CD14-positive monocyte (primary cell): ENCODE results near the gene USP15. TPM values are rescaled to one million over a fixed set of nuclear protein-coding genes. Genes with fewer than 3 reads are reported as not detected.

ENCODE experiments used
- DNase-seq, 3 donors: peaks; one replicate each; pipeline ENCODE4 v3.0.0-alpha.2; 2011 to 2022
- H2AFZ ChIP-seq: 2 replicates; pipeline ENCODE4 v1.6.0; 2012; ENCODE audit warnings: mild to moderate bottlenecking, low read depth, low read length, inconsistent platforms; ENCODE audit not compliant: insufficient read depth, poor library complexity, severe bottlenecking
- H3K27ac ChIP-seq, 2 donors: 1 replicate in 1 of 2; 2 replicates in 1 of 2; pipeline ENCODE4 v1.5.1; 2012 to 2013; ENCODE audit warnings: low read length in 2 of 2, control low read depth in 1 of 2, inconsistent platforms in 1 of 2, low read depth in 1 of 2, mild to moderate bottlenecking in 1 of 2
- H3K27me3 ChIP-seq, 2 donors: one replicate each; pipeline versions ENCODE4 v1.6.0 to v1.6.1; 2011 to 2013; ENCODE audit warnings: low read length in 2 of 2; ENCODE audit not compliant: control insufficient read depth in 2 of 2, insufficient read depth in 2 of 2
- H3K36me3 ChIP-seq, 2 donors: replicated peaks in 1 of 2; 1 replicate in 1 of 2; 2 replicates in 1 of 2; pipeline versions ENCODE4 v1.5.1 to v1.6.1; 2012 to 2013; ENCODE audit warnings: low read length in 2 of 2, control low read depth in 1 of 2, inconsistent platforms in 1 of 2, mild to moderate bottlenecking in 1 of 2; ENCODE audit not compliant: insufficient read depth in 2 of 2, control insufficient read depth in 1 of 2
- H3K4me1 ChIP-seq, 2 donors: 1 replicate in 1 of 2; 2 replicates in 1 of 2; pipeline versions ENCODE4 v1.5.1 to v1.6.1; 2012 to 2013; ENCODE audit warnings: low read length in 2 of 2, control low read depth in 1 of 2, inconsistent platforms in 1 of 2, mild to moderate bottlenecking in 1 of 2, moderate library complexity in 1 of 2; ENCODE audit not compliant: insufficient read depth in 2 of 2, control insufficient read depth in 1 of 2
- H3K4me2 ChIP-seq: replicated peaks from 2 replicates; pipeline ENCODE3; 2012; ENCODE audit warnings: low read length, moderate library complexity, mild to moderate bottlenecking; ENCODE audit not compliant: poor library complexity, severe bottlenecking; ENCODE audit errors: extremely low read depth
- H3K4me3 ChIP-seq, 3 experiments: fragments of 200-600 bp in 1 of 3; sonication (generic) in 1 of 3; replicated peaks in 1 of 3; 1 replicate in 2 of 3; 2 replicates in 1 of 3; pipeline ENCODE4 v1.5.1; 2011 to 2013; ENCODE audit warnings: low read length in 3 of 3, mild to moderate bottlenecking in 3 of 3, control low read depth in 2 of 3, low read depth in 2 of 3, inconsistent platforms in 1 of 3, moderate library complexity in 1 of 3
- H3K79me2 ChIP-seq: 2 replicates; pipeline ENCODE4 v1.6.0; 2012; ENCODE audit warnings: mild to moderate bottlenecking, control low read depth, inconsistent platforms, low read length, moderate library complexity; ENCODE audit not compliant: insufficient read depth
- H3K9ac ChIP-seq: 2 replicates; pipeline ENCODE4 v1.6.0; 2017; ENCODE audit warnings: low read length, mild to moderate bottlenecking; ENCODE audit not compliant: insufficient read depth, poor library complexity, severe bottlenecking
- H3K9me3 ChIP-seq, 2 donors: replicated peaks in 1 of 2; 1 replicate in 1 of 2; 2 replicates in 1 of 2; pipeline versions ENCODE4 v1.5.1 to v1.6.1; 2012 to 2013; ENCODE audit warnings: low read length in 2 of 2, control low read depth in 1 of 2; ENCODE audit not compliant: control insufficient read depth in 1 of 2, insufficient read depth in 1 of 2
- H4K20me1 ChIP-seq: 2 replicates; pipeline ENCODE4 v1.6.0; 2012; ENCODE audit warnings: mild to moderate bottlenecking, low read length, control low read depth, moderate library complexity; ENCODE audit not compliant: insufficient read depth
- H3K27ac Mint-ChIP-seq, 7 donors: one replicate each; pipeline ENCODE4 v1.8.0; 2020; ENCODE audit warnings: mild to moderate bottlenecking in 7 of 7, mixed read lengths in 7 of 7, moderate library complexity in 6 of 7, inconsistent platforms in 2 of 7
- H3K27me3 Mint-ChIP-seq, 3 donors: one replicate each; pipeline ENCODE4 v1.8.0; 2021 to 2022; ENCODE audit warnings: low read depth in 3 of 3, mild to moderate bottlenecking in 3 of 3, mixed read lengths in 3 of 3, moderate library complexity in 3 of 3, inconsistent platforms in 1 of 3
- H3K36me3 Mint-ChIP-seq, 2 donors: one replicate each; pipeline ENCODE4 v1.8.0; 2020; ENCODE audit warnings: mixed read lengths in 2 of 2, inconsistent platforms in 1 of 2, mild to moderate bottlenecking in 1 of 2
- H3K4me1 Mint-ChIP-seq: one replicate; pipeline ENCODE4 v1.8.0; 2020; ENCODE audit warnings: mild to moderate bottlenecking, mixed read lengths
- H3K4me3 Mint-ChIP-seq, 2 donors: one replicate each; pipeline ENCODE4 v1.8.0; 2020; ENCODE audit warnings: mild to moderate bottlenecking in 2 of 2, mixed read lengths in 2 of 2, moderate library complexity in 1 of 2
- H3K9me3 Mint-ChIP-seq, 7 donors: one replicate each; pipeline ENCODE4 v1.8.0; 2020 to 2022; ENCODE audit warnings: mixed read lengths in 7 of 7, mild to moderate bottlenecking in 6 of 7, moderate library complexity in 6 of 7, inconsistent platforms in 2 of 7
- CTCF ChIP-seq: fragments of 200-600 bp; IDR thresholded peaks from one replicate; pipeline ENCODE4 v1.8.0; 2022; ENCODE audit warnings: antibody characterized with exemption, mild to moderate bottlenecking
- WGBS: methylation state at CpG from one replicate; pipeline ENCODE4 v1.1.5; 2013; ENCODE audit warnings: missing lambda C conversion rate; ENCODE audit not compliant: insufficient coverage; 5-methylcytosine and 5-hydroxymethylcytosine counted together
- intact Hi-C, 2 donors: fragments of 100-400 bp; cut with micrococcal nuclease; formaldehyde crosslinking; loops; one replicate each; pipeline versions ENCODE4 v1.15.0 to v1.15.1; 2023
- polyA minus RNA-seq: library from RNA; depleted of rRNA, polyadenylated mRNA; stranded (reverse); fragments of >200 nt; gene quantifications from 2 replicates; pipeline ENCODE4 v1.2.3, GENCODE V29; 2012
- polyA plus RNA-seq, 3 donors: library from polyadenylated mRNA; depleted of rRNA in 1 of 3; unstranded in 2 of 3; stranded (reverse) in 1 of 3; fragments of 300-500 nt in 2 of 3; fragments of >200 nt in 1 of 3; fragmentation: Illumina TruSeq in 2 of 3; gene quantifications; 1 replicate in 2 of 3; 2 replicates in 1 of 3; pipeline ENCODE4 v1.2.3, GENCODE V29; 2012 to 2021
- total RNA-seq, 12 experiments: library from RNA in 1 of 12; stranded (reverse) in 1 of 12; fragments of 120-200 nt in 1 of 12; gene quantifications; one replicate each; pipeline ENCODE4 v1.2.4 and lab custom pipeline; 2013 to 2026; ENCODE audit warnings: mixed read lengths in 6 of 12, inconsistent platforms in 1 of 12

Gene USP15
- 368 TPM for total RNA-seq (2013)
- polyA plus RNA-seq (100 to 1,000 TPM; 146 to 449 (median 180) TPM), polyA minus RNA-seq (172 and 260 TPM in 2 replicates), total RNA-seq (lab: John Stamatoyannopoulos, UW) (206 to 654 (median 409) reads per million in 11 experiments)

GRCh38 chr12:62259993-62260732, at the start of gene USP15:
Gene USP15 (plus strand): TSS chr12:62260404. CDS start chr12:62260415, 11 bp downstream.
- H3K4me1 Mint-ChIP-seq: peaks cover 65% of the 10 kb centered on the region
- no peaks in the 10 kb centered on the region for H3K27me3 ChIP-seq
- H3K27ac Mint-ChIP-seq: peak within 1 kb of the TSS; percentile 99 to 100 (median 99)
- intact Hi-C loops: loop anchor here in 1 of 2 donors (5.0 kb wide), 1 partner anchor 37 kb away; no protein-coding TSS in a partner anchor
- H3K4me3 Mint-ChIP-seq: peak within 1 kb of the TSS; percentile 99 to 100
- DNase-seq: peak; percentile 92 to 96 (median 96)
- H4K20me1 ChIP-seq: peaks cover 48% of the 10 kb centered on the region
- WGBS: under 1% methylated on average over 56 of the region's 61 CpGs
- peak; percentile 70 for TF ChIP-seq CTCF
- peak within 1 kb of the TSS; percentile 93 to 100 for H3K27ac ChIP-seq
- peak within 1 kb of the TSS; percentile 86 to 99 (median 98) for H3K4me3 ChIP-seq
- H3K36me3 Mint-ChIP-seq: peaks cover 4 to 19% of the 10 kb centered on the region in 2 donors
- H3K4me2 ChIP-seq: peak within 1 kb of the TSS; percentile 88
- H2AFZ ChIP-seq: peak within 1 kb of the TSS; percentile 85
- peaks cover 0 to 3% (median 0%) of the 10 kb centered on the region in 7 donors for H3K9me3 Mint-ChIP-seq
- no peaks in the 10 kb centered on the region for H3K27me3 Mint-ChIP-seq
- peaks cover 63 to 79% of the 10 kb centered on the region in 2 donors for H3K4me1 ChIP-seq
- no peaks in the 10 kb centered on the region for H3K9me3 ChIP-seq
- H3K36me3 ChIP-seq: peaks cover 0 to 2% of the 10 kb centered on the region in 2 donors
- H3K9ac ChIP-seq: peak within 1 kb of the TSS; percentile 98
- H3K79me2 ChIP-seq: peaks cover 77% of the 10 kb centered on the region

- H3K36me3 Mint-ChIP-seq: peaks cover 0 to 1% of the 10 kb centered on the region in 2 donors
- peak overlapping the region; percentile 9 for H2AFZ ChIP-seq
Measured at GRCh38 chr12:62210422-62210821, 49.8 kb upstream of the USP15 start.

More at GRCh38 chr12:62210422-62210821, 49.8 kb upstream of the USP15 start:
- H4K20me1 ChIP-seq: no peaks in the 10 kb centered on the region
- peak; percentile 50 to 61 (median 58) for DNase-seq
- peaks cover 0 to 5% (median 2%) of the 10 kb centered on the region in 7 donors for H3K9me3 Mint-ChIP-seq
- peaks cover 18% of the 10 kb centered on the region for H3K79me2 ChIP-seq
- H3K36me3 ChIP-seq: no peaks in the 10 kb centered on the region
- peaks cover 42 to 53% of the 10 kb centered on the region in 2 donors for H3K4me1 ChIP-seq
- H3K4me2 ChIP-seq: peak overlapping the region; percentile 57
- H3K27me3 Mint-ChIP-seq: no peaks in the 10 kb centered on the region
- H3K27me3 ChIP-seq: no peaks in the 10 kb centered on the region
- H3K4me3 Mint-ChIP-seq: peak overlapping the region in 1 of 2 donors; percentile 35
- H3K4me3 ChIP-seq: peak overlapping the region in 1 of 3 experiments; percentile 52
- no peak overlapping the region for H3K9ac ChIP-seq
- peak; percentile 88 for TF ChIP-seq CTCF
- H3K27ac Mint-ChIP-seq: peak overlapping the region; percentile 23 to 96 (median 93)
- H3K4me1 Mint-ChIP-seq: peaks cover 53% of the 10 kb centered on the region
- intact Hi-C loops: loop anchor here (5.0 kb wide), 2 partner anchors 42 to 392 kb away; no protein-coding TSS in a partner anchor
- no peaks in the 10 kb centered on the region for H3K9me3 ChIP-seq
- whole genome bisulfite sequencing: 100% methylated on average over 1 of the region's 7 CpGs
- peak overlapping the region in 1 of 2 donors; percentile 73 for H3K27ac ChIP-seq
